Neural cell (in vitro differentiated cells): ENCODE results near the gene C1orf185. TPM values are rescaled to one million over a fixed set of nuclear protein-coding genes. Genes with fewer than 3 reads are reported as not detected.
A peak's percentile ranks its signal among the peaks of the same experiment; 100 is the strongest.

Source experiments
- H2AFZ ChIP-seq: fragments of 200-600, 300-800 bp; sonication (generic), shearing (Covaris generic); 2 replicates; pipeline ENCODE4 v1.6.0; 2014; ENCODE audit warnings: low read depth, mild to moderate bottlenecking, antibody characterized with exemption, low read length, moderate library complexity
- H3F3A ChIP-seq: fragments of 200-600 bp; shearing (Covaris generic); 2 replicates; pipeline ENCODE4 v1.6.1; 2016; ENCODE audit warnings: mild to moderate bottlenecking, moderate library complexity, mixed read lengths, antibody characterized with exemption, low read length; ENCODE audit not compliant: insufficient read depth, poor library complexity, severe bottlenecking
- H3K27ac ChIP-seq: fragments of 200-600, 300-800 bp; sonication (generic), shearing (Covaris generic); 2 replicates; pipeline ENCODE4 v1.5.1; 2014; ENCODE audit warnings: mild to moderate bottlenecking, low read length, moderate library complexity
- H3K27me3 ChIP-seq: fragments of 300-800, 200-600 bp; sonication (generic), shearing (Covaris generic); 2 replicates; pipeline ENCODE4 v1.6.0; 2014; ENCODE audit warnings: mild to moderate bottlenecking, low read depth, low read length, moderate library complexity; ENCODE audit not compliant: insufficient read depth
- H3K36me3 ChIP-seq: fragments of 300-800, 200-600 bp; sonication (generic), shearing (Covaris generic); 2 replicates; pipeline ENCODE4 v1.5.1; 2014; ENCODE audit warnings: mild to moderate bottlenecking, antibody characterized with exemption, low read length, moderate library complexity; ENCODE audit not compliant: insufficient read depth
- H3K4me2 ChIP-seq: fragments of 300-800, 200-600 bp; sonication (generic), shearing (Covaris generic); 2 replicates; pipeline ENCODE4 v1.6.0; 2014; ENCODE audit warnings: mild to moderate bottlenecking, low read length
- H3K4me3 ChIP-seq: fragments of 300-800, 200-600 bp; sonication (generic), shearing (Covaris generic); 2 replicates; pipeline ENCODE4 v1.5.1; 2014; ENCODE audit warnings: mild to moderate bottlenecking, low read length, moderate library complexity
- H3K79me2 ChIP-seq: fragments of 200-600 bp; shearing (Covaris generic); replicated peaks from 2 replicates; pipeline ENCODE4 v1.6.0; 2014; ENCODE audit warnings: mild to moderate bottlenecking, low read length, moderate library complexity; ENCODE audit not compliant: insufficient read depth
- H3K9ac ChIP-seq: fragments of 300-800, 200-600 bp; sonication (generic), shearing (Covaris generic); 2 replicates; pipeline ENCODE4 v1.6.1; 2016; ENCODE audit warnings: mild to moderate bottlenecking, low read length, mixed read lengths
- H3K9me2 ChIP-seq: fragments of 200-600 bp; shearing (Covaris generic); 2 replicates; pipeline ENCODE4 v1.6.1; 2016; ENCODE audit warnings: mild to moderate bottlenecking, low read length, mixed read lengths; ENCODE audit not compliant: insufficient read depth
- H3K9me3 ChIP-seq: fragments of 200-600, 300-800 bp; sonication (generic), shearing (Covaris generic); 2 replicates; pipeline ENCODE4 v1.6.1; 2016; ENCODE audit warnings: mild to moderate bottlenecking, mixed run types, low read length, moderate library complexity, mixed read lengths
- H4K20me1 ChIP-seq: fragments of 200-600 bp; shearing (Covaris generic); 2 replicates; pipeline ENCODE4 v1.6.1; 2016; ENCODE audit warnings: mild to moderate bottlenecking, mixed run types; ENCODE audit not compliant: insufficient read depth
- CTCF ChIP-seq: fragments of 450-650 bp; IDR thresholded peaks from 2 replicates; pipeline ENCODE4 v1.5.1; 2014; ENCODE audit warnings: antibody characterized with exemption, mild to moderate bottlenecking, moderate library complexity; ENCODE audit not compliant: poor library complexity, severe bottlenecking
- EP300 ChIP-seq: fragments of 450-650 bp; conservative IDR thresholded peaks from 2 replicates; pipeline ENCODE4 v1.6.1; 2014; ENCODE audit warnings: antibody characterized with exemption, mild to moderate bottlenecking, moderate library complexity; ENCODE audit not compliant: poor library complexity, severe bottlenecking
- EZH2 ChIP-seq: fragments of 200-600, 300-800 bp; shearing (Covaris generic), sonication (generic); IDR thresholded peaks from 2 replicates; pipeline ENCODE4 v1.6.1; 2014; ENCODE audit warnings: antibody characterized with exemption, low read length, borderline replicate concordance, mild to moderate bottlenecking; ENCODE audit not compliant: insufficient read depth, poor library complexity, severe bottlenecking
- MXI1 ChIP-seq: fragments of 450-650 bp; conservative IDR thresholded peaks from 2 replicates; pipeline ENCODE4 v1.6.1; 2014; ENCODE audit warnings: antibody characterized with exemption, mild to moderate bottlenecking; ENCODE audit not compliant: poor library complexity, severe bottlenecking
- POLR2AphosphoS5 ChIP-seq: IDR thresholded peaks from 2 replicates; pipeline ENCODE4 v1.6.1; 2012
- RAD21 ChIP-seq: fragments of 450-650 bp; conservative IDR thresholded peaks from 2 replicates; pipeline ENCODE4 v1.6.1; 2014; ENCODE audit warnings: antibody characterized with exemption, mild to moderate bottlenecking, moderate library complexity
- REST ChIP-seq: IDR thresholded peaks from 2 replicates; pipeline ENCODE4 v1.6.1; 2012; ENCODE audit warnings: borderline replicate concordance
- SMC3 ChIP-seq: fragments of 450-650 bp; conservative IDR thresholded peaks from 2 replicates; pipeline ENCODE4 v1.6.1; 2014; ENCODE audit warnings: antibody characterized with exemption, mild to moderate bottlenecking, moderate library complexity; ENCODE audit not compliant: poor library complexity
- TAF1 ChIP-seq: IDR thresholded peaks from 2 replicates; pipeline ENCODE4 v1.6.1; 2012; ENCODE audit warnings: low read depth
- polyA plus RNA-seq: library from polyadenylated mRNA; depleted of rRNA; stranded (reverse); fragments of >200 nt; gene quantifications from 2 replicates; pipeline ENCODE4 v1.2.3, GENCODE V29; 2014

The C1orf185 gene
- polyA plus RNA-seq, 1 donor from 2014 or later: not detected

- H2AFZ ChIP-seq: no peak overlapping the region
- H3K27ac ChIP-seq: no peak overlapping the region
- H3K79me2 ChIP-seq: no peaks in the 10 kb centered on the region
- H3K9me2 ChIP-seq: no peaks in the 10 kb centered on the region
- H3K4me3 ChIP-seq: no peak overlapping the region
- no peak overlapping the region for H3K9ac ChIP-seq
- H3K9me3 ChIP-seq: no peaks in the 10 kb centered on the region
- H3K36me3 ChIP-seq: no peaks in the 10 kb centered on the region
- H3F3A ChIP-seq: no peaks in the 10 kb centered on the region
- TF ChIP-seq CTCF: peak; percentile 87
- no peak for TF ChIP-seq MXI1
- TF ChIP-seq REST: no peak
- peak; percentile 85 for TF ChIP-seq RAD21
- TF ChIP-seq EZH2: no peak
- peak; percentile 89 for TF ChIP-seq SMC3
- H3K27me3 ChIP-seq: no peaks in the 10 kb centered on the region
- H4K20me1 ChIP-seq: no peaks in the 10 kb centered on the region
- no peak overlapping the region for H3K4me2 ChIP-seq
Measured at GRCh38 chr1:51189421-51190073, 87.5 kb downstream of the C1orf185 start.

GRCh38 chr1:51190961-51191360 lies 88.9 kb downstream of the C1orf185 start:
- Histone ChIP-seq H3K79me2 (no peaks in the 10 kb centered on the region), H2AFZ (no peak overlapping the region), H4K20me1 (no peaks in the 10 kb centered on the region), H3K27me3 (no peaks in the 10 kb centered on the region), H3K9me2 (no peaks in the 10 kb centered on the region), H3K4me3 (no peak overlapping the region), H3K9ac (no peak overlapping the region), H3K27ac (no peak overlapping the region), H3K9me3 (no peaks in the 10 kb centered on the region), H3F3A (no peaks in the 10 kb centered on the region), H3K36me3 (no peaks in the 10 kb centered on the region), H3K4me2 (no peak overlapping the region)
- TF ChIP-seq MXI1 (no peak), RAD21 (no peak), EP300 (no peak), TAF1 (no peak), SMC3 (no peak), EZH2 (no peak), REST (no peak), POLR2AphosphoS5 (no peak), CTCF (no peak)
